Activated CD8-positive, alpha-beta T cell treated with anti-CD3 and anti-CD28 coated beads for 36 hours (primary cell): ENCODE data around the gene RYR1. TPM values are rescaled to one million over a fixed set of nuclear protein-coding genes. Genes with fewer than 3 reads are reported as not detected.
"Not testable (repeated sequence)": the region's sequence is repeated elsewhere in the genome, so short reads cannot be mapped to it uniquely, and the experiment has no call there.

Experiments
- ATAC-seq: fragments of 200-7000 bp; cut with Tn5 transposase; one replicate; pipeline ENCODE4 v1.10.0; 2021; ENCODE audit warnings: mild to moderate bottlenecking, moderate library complexity
- CTCF ChIA-PET: fragments of 350-600 bp; sonication (Branson Sonifier 250); formaldehyde crosslinking; loops from one replicate; lab custom pipeline; 2021; ENCODE audit warnings: antibody characterized with exemption; lab: Charles Lee
- POLR2A ChIA-PET: fragments of 350-600 bp; sonication (Branson Sonifier 250); formaldehyde crosslinking; loops from one replicate; lab custom pipeline; 2021; ENCODE audit warnings: antibody characterized with exemption; lab: Charles Lee
- DNase-seq: peaks from one replicate; pipeline ENCODE4 v3.0.0-alpha.2; 2020
- H3K27ac Mint-ChIP-seq: one replicate; pipeline ENCODE4 v1.8.0; 2021; ENCODE audit warnings: mild to moderate bottlenecking, mixed read lengths
- H3K27me3 Mint-ChIP-seq: one replicate; pipeline ENCODE4 v1.8.0; 2021; ENCODE audit warnings: mixed read lengths
- H3K36me3 Mint-ChIP-seq: one replicate; pipeline ENCODE4 v1.8.0; 2021; ENCODE audit warnings: low read depth, mixed read lengths
- H3K4me1 Mint-ChIP-seq: one replicate; pipeline ENCODE4 v1.8.0; 2021; ENCODE audit warnings: low read depth, mixed read lengths
- H3K4me3 Mint-ChIP-seq: one replicate; pipeline ENCODE4 v1.8.0; 2021; ENCODE audit warnings: mild to moderate bottlenecking, moderate library complexity, mixed read lengths
- H3K9me3 Mint-ChIP-seq: one replicate; pipeline ENCODE4 v1.8.0; 2021; ENCODE audit warnings: mixed read lengths
- CTCF ChIP-seq: fragments of 200-600 bp; IDR thresholded peaks from one replicate; pipeline ENCODE4 v1.8.0; 2022; ENCODE audit warnings: antibody characterized with exemption, mild to moderate bottlenecking
- intact Hi-C: fragments of 100-400 bp; cut with micrococcal nuclease; formaldehyde crosslinking; loops from one replicate; pipeline ENCODE4 v1.10.0; 2022
- total RNA-seq, 2 experiments: library from RNA; stranded (reverse); gene quantifications; one replicate each; pipeline ENCODE4 v1.2.3, GENCODE V29; 2021

RYR1 gene
- total RNA-seq, 2 experiments from 2014 or later: 0.63 to 1.2 TPM

- Mint-ChIP-seq H3K9me3 (no peaks in the 10 kb centered on the region), H3K4me3 (no peak overlapping the region), H3K27ac (no peak overlapping the region), H3K27me3 (peaks cover 8% of the 10 kb centered on the region), H3K36me3 (no peaks in the 10 kb centered on the region), H3K4me1 (no peaks in the 10 kb centered on the region)
- ChIA-PET CTCF (no interaction called here), POLR2A (interaction anchor here (0.6 kb wide), 1 partner anchor 1056 kb away, joined by 3 read pairs; no protein-coding TSS in a partner anchor)
- ATAC-seq (no peak), DNase-seq (no peak)
- TF ChIP-seq CTCF: no peak
- intact Hi-C loops: no loop called here
These were observed 35.7 kb downstream of the RYR1 start for GRCh38 chr19:38469151-38469550.

GRCh38 chr19:38470788-38471480 is 37.4 kb downstream of the RYR1 start:
- no peak for ATAC-seq
- Mint-ChIP-seq H3K4me3 (no peak overlapping the region), H3K27me3 (peaks cover 8% of the 10 kb centered on the region), H3K9me3 (no peaks in the 10 kb centered on the region), H3K27ac (no peak overlapping the region), H3K4me1 (no peaks in the 10 kb centered on the region), H3K36me3 (no peaks in the 10 kb centered on the region)
- DNase-seq: no peak
- no peak for TF ChIP-seq CTCF
- ChIA-PET POLR2A (no interaction called here), CTCF (no interaction called here)
- intact Hi-C loops: no loop called here

- DNase-seq, H3K27ac Mint-ChIP-seq, H3K4me1 Mint-ChIP-seq, H3K27me3 Mint-ChIP-seq, H3K36me3 Mint-ChIP-seq, H3K9me3 Mint-ChIP-seq, CTCF ChIA-PET, ATAC-seq, POLR2A ChIA-PET, H3K4me3 Mint-ChIP-seq, intact Hi-C loops: not testable (repeated sequence)
These were observed 39.2 kb downstream of the RYR1 start for GRCh38 chr19:38472725-38473124.

GRCh38 chr19:38473201-38473600 is 39.7 kb downstream of the RYR1 start:
- intact Hi-C loops: no loop called here
- Mint-ChIP-seq H3K4me3 (no peak overlapping the region), H3K27me3 (peaks cover 6% of the 10 kb centered on the region), H3K27ac (no peak overlapping the region), H3K4me1 (no peaks in the 10 kb centered on the region), H3K9me3 (no peaks in the 10 kb centered on the region), H3K36me3 (no peaks in the 10 kb centered on the region)
- ChIA-PET POLR2A (no interaction called here), CTCF (no interaction called here)
- ATAC-seq (no peak), DNase-seq (no peak)
- TF ChIP-seq CTCF: no peak

GRCh38 chr19:38475176-38475575 is 41.7 kb downstream of the RYR1 start:
- Mint-ChIP-seq H3K9me3 (no peaks in the 10 kb centered on the region), H3K27me3 (peaks cover 5% of the 10 kb centered on the region), H3K36me3 (no peaks in the 10 kb centered on the region), H3K4me1 (no peaks in the 10 kb centered on the region), H3K4me3 (no peak overlapping the region), H3K27ac (no peak overlapping the region)
- DNase-seq: no peak
- ChIA-PET CTCF (interaction anchor here (1.1 kb wide), 1 partner anchor 72 kb away, joined by 3 read pairs; the partner anchor contains the start of gene FAM98C), POLR2A (no interaction called here)
- no peak for ATAC-seq
- TF ChIP-seq CTCF: no peak
- intact Hi-C loops: no loop called here
